Left ventricle myocardium inferior (tissue), 1 donor: ENCODE data around the gene HP. TPM values are rescaled to one million over a fixed set of nuclear protein-coding genes. Genes with fewer than 3 reads are reported as not detected.

Source experiments
- DNase-seq: peaks from one replicate; pipeline ENCODE4 v3.0.0-alpha.2; 2020
- H3K27ac ChIP-seq: fragments of 200-600 bp; replicated peaks from 2 replicates; pipeline ENCODE4 v1.8.0; 2021
- H3K27me3 ChIP-seq: fragments of 200-600 bp; 2 replicates; pipeline ENCODE4 v1.8.0; 2021; ENCODE audit warnings: low read depth
- H3K36me3 ChIP-seq: fragments of 200-600 bp; 2 replicates; pipeline ENCODE4 v1.8.0; 2021
- H3K4me1 ChIP-seq: fragments of 200-600 bp; 2 replicates; pipeline ENCODE4 v1.8.0; 2021
- H3K4me3 ChIP-seq: fragments of 200-600 bp; 2 replicates; pipeline ENCODE4 v1.8.0; 2021; ENCODE audit warnings: mild to moderate bottlenecking, moderate library complexity
- H3K9me3 ChIP-seq: fragments of 200-600 bp; replicated peaks from 2 replicates; pipeline ENCODE4 v1.8.0; 2021
- intact Hi-C: fragments of 100-400 bp; cut with micrococcal nuclease; formaldehyde crosslinking; loops from one replicate; pipeline ENCODE4 v1.11.0; 2022
- total RNA-seq: library from RNA; stranded (reverse); fragmentation: NEBNext Ultra II Directional; extraction: Animal tissue kit (Norgen Biotek cat#: 25700); gene quantifications from one replicate; pipeline ENCODE4 v1.2.1, GENCODE V29; 2021
- TF ChIP-seq, protein P1 (sequence below): fragments of 200-600 bp; IDR thresholded peaks from 2 replicates; pipeline ENCODE4 v1.8.0; 2021; ENCODE audit warnings: antibody characterized with exemption, mild to moderate bottlenecking, borderline replicate concordance
- donor health status: DM: no; HTN: yes; CAD: no; lungs with severe emphysema.

HP gene
- total RNA-seq, 1 donor from 2014 or later, result 1.6 TPM

DNA sequence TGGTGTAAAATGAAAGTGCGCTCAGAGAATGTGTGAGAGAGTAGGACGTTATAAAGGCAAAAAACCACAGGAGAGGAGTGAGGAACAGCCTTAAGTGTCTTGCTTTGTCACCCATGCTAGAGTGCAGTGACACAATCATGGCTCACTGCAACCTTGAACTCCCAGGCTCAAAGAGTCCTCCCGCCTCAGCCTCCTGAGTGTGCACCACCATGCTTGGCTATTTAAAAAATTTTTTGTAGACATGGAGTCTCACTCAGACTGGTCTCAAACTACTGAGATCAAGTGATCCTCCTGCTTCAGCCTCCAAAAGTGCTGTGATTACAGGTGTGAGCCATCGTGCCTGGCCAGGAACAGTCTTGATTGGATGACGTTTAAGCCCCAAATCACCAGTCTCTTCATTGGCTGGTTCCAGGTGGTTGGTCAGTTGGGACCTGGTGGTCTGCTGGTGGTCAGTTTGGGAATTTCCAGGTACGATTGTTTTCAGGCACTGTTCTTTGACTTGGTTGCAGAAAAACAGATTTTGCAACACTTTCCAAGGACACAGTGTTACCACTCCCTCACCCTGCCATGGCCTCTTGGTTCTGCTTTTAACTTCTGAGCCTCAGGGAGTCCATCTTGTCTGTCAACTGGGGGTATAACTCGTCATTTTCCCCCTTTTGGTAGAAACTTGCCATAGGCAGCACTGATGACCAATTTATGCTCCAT lies 24.6 kb upstream of the HP start:
- Histone ChIP-seq H3K36me3 (peaks cover 31% of the 10 kb centered on the region), H3K4me3 (no peak overlapping the region), H3K4me1 (no peaks in the 10 kb centered on the region), H3K27me3 (no peaks in the 10 kb centered on the region), H3K9me3 (no peaks in the 10 kb centered on the region), H3K27ac (no peak overlapping the region)
- intact Hi-C loops, result no loop called here
- TF ChIP-seq, protein P1, sequence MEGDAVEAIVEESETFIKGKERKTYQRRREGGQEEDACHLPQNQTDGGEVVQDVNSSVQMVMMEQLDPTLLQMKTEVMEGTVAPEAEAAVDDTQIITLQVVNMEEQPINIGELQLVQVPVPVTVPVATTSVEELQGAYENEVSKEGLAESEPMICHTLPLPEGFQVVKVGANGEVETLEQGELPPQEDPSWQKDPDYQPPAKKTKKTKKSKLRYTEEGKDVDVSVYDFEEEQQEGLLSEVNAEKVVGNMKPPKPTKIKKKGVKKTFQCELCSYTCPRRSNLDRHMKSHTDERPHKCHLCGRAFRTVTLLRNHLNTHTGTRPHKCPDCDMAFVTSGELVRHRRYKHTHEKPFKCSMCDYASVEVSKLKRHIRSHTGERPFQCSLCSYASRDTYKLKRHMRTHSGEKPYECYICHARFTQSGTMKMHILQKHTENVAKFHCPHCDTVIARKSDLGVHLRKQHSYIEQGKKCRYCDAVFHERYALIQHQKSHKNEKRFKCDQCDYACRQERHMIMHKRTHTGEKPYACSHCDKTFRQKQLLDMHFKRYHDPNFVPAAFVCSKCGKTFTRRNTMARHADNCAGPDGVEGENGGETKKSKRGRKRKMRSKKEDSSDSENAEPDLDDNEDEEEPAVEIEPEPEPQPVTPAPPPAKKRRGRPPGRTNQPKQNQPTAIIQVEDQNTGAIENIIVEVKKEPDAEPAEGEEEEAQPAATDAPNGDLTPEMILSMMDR, result no peak
- no peak for DNase-seq

DNA sequence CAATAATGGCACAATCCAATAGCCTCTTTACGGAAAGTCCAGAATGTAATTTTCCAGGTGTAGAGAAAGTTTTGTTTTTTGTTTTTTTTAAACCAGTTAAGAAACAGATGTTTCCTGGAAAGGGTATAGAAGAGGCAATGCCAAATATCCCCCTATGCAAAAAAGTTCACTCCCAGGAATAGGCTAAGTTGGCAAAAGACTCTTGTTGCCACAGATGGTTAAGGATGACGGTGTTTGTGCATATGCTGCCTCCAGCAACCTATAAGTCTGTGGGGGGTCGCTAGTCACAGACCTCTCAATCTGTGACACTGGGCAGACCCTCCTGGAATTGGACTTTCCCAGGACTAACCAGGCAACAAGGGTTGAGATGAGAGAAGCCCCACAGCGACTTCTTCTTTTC lies 20.9 kb upstream of the HP start:
- no peak overlapping the region for H3K27ac ChIP-seq
- intact Hi-C loops, result no loop called here
- H3K9me3 ChIP-seq, result no peaks in the 10 kb centered on the region
- no peak for DNase-seq
- TF ChIP-seq, protein P1, result no peak
- no peaks in the 10 kb centered on the region for H3K27me3 ChIP-seq
- H3K4me3 ChIP-seq, result no peak overlapping the region
- peaks cover 22% of the 10 kb centered on the region for H3K36me3 ChIP-seq
- H3K4me1 ChIP-seq, result no peaks in the 10 kb centered on the region

DNA sequence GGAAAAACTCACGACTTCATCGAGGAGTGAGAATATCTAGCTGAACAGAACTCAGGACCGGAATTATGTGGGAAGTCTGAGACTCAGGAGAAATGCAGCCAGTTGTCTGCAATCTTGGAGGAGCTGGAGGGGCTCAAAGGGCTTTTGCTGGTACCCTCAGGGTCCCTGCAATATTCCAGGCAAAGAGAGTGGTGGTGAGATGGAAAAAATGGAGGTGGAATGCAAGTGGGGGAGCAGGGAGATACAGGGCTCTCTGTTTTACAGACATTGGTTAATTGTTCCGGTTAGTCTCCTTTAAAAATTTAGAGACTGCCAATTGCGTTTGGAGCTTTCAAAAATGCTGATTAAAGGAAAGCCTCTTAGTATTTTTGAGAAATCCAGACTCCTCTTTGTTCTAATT lies 18.2 kb upstream of the HP start:
- TF ChIP-seq, protein P1, result no peak
- no peaks in the 10 kb centered on the region for H3K27me3 ChIP-seq
- no peaks in the 10 kb centered on the region for H3K4me1 ChIP-seq
- DNase-seq, result no peak
- H3K36me3 ChIP-seq, result peaks cover 29% of the 10 kb centered on the region
- no peak overlapping the region for H3K4me3 ChIP-seq
- no peaks in the 10 kb centered on the region for H3K9me3 ChIP-seq
- H3K27ac ChIP-seq, result no peak overlapping the region
- intact Hi-C loops, result no loop called here

DNA sequence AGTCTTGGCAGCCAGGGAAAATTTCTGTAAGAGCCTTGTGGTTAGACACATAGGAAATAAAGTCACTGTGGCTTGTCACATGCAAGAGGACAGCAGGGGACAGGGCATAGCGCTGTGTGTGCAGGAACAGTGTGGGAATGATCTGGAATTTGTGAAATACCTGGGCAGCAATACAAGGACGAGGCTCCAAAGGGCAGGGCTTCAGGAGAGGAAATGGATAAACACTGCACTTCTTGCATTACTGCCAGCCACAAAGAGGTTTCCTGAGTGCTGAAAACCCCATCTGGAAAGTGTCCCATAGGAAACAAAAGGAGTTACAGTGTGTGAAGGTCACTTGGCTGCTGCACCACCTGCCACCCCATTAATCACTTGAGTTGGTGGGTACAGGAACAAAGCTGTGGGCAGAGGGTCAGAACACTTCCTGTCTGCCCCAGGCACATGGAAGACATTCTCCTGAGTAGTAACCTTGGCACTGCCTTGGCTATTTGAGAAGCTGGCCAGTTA lies 12.1 kb upstream of the HP start:
- Histone ChIP-seq H3K4me3 (no peak overlapping the region), H3K9me3 (no peaks in the 10 kb centered on the region), H3K4me1 (peaks cover 11% of the 10 kb centered on the region), H3K27me3 (no peaks in the 10 kb centered on the region), H3K36me3 (peaks cover 43% of the 10 kb centered on the region), H3K27ac (peak overlapping the region; percentile 38)
- TF ChIP-seq, protein P1, result no peak
- DNase-seq, result no peak
- intact Hi-C loops, result no loop called here

DNA sequence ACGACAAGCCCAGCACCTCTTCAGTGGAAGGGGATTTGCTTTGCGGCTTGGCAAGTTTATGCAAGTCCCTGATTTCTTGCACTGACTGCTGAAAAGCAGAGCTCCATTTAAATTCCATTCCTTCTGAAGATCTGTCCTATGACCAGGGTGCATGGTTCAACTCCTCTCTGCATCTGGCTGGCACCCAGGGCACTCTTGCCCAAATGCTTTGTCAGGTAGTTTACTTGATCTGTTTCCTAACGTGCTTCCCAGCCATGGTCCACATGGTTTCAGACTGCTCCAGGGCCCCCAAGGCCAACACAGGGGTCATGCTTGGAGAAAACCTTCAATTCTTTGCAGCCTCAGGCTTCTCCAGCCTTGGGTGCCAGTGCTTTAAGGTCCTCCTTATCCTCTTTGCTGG lies 11.2 kb upstream of the HP start:
- TF ChIP-seq, protein P1, result no peak
- Histone ChIP-seq H3K9me3 (no peaks in the 10 kb centered on the region), H3K4me1 (peaks cover 11% of the 10 kb centered on the region), H3K27me3 (no peaks in the 10 kb centered on the region), H3K36me3 (peaks cover 40% of the 10 kb centered on the region), H3K27ac (no peak overlapping the region), H3K4me3 (no peak overlapping the region)
- DNase-seq, result no peak
- intact Hi-C loops, result no loop called here
